K562 (cell line): ENCODE data around the gene PFN3. TPM values are rescaled to one million over a fixed set of nuclear protein-coding genes. Genes with fewer than 3 reads are reported as not detected.

ENCODE experiments used
- CBFA2T2 ChIP-seq: fragments of 450-650 bp; conservative IDR thresholded peaks from 2 replicates; pipeline ENCODE4 v1.6.1; 2017; ENCODE audit warnings: mild to moderate bottlenecking
- DACH1 ChIP-seq: fragments of 450-650 bp; IDR thresholded peaks from 2 replicates; pipeline ENCODE4 v1.6.1; 2018; ENCODE audit not compliant: partially characterized antibody
- E2F5 ChIP-seq: sonication (generic); formaldehyde crosslinking; IDR thresholded peaks from 2 replicates; pipeline ENCODE4 v1.8.0; 2022; ENCODE audit warnings: mild to moderate bottlenecking, missing genetic modification reagents
- E2F8 ChIP-seq: fragments of 450-650 bp; IDR thresholded peaks from 2 replicates; pipeline ENCODE4 v1.7.1; 2018; ENCODE audit warnings: mild to moderate bottlenecking, low read depth; ENCODE audit not compliant: partially characterized antibody
- JUN ChIP-seq, 2 experiments: sonication (generic) in 1 of 2; formaldehyde crosslinking in 1 of 2; IDR thresholded peaks; 2 replicates each; pipeline versions ENCODE4 v1.6.1 to v1.8.0; 2012 to 2022; ENCODE audit warnings: borderline replicate concordance in 2 of 2, mild to moderate bottlenecking in 2 of 2, improper control_type of control experiment in 1 of 2, low read depth in 1 of 2, low read length in 1 of 2, missing genetic modification reagents in 1 of 2
- KDM1A ChIP-seq, 2 experiments: fragments of 450-650 bp; IDR thresholded peaks; 2 replicates each; pipeline ENCODE4 v1.6.1; 2016; ENCODE audit warnings: mild to moderate bottlenecking in 2 of 2
- PHB2 ChIP-seq: fragments of 450-650 bp; IDR thresholded peaks from 2 replicates; pipeline ENCODE4 v1.6.1; 2017; ENCODE audit warnings: low read depth
- SMARCC2 ChIP-seq: fragments of 450-650 bp; IDR thresholded peaks from 2 replicates; pipeline ENCODE4 v1.6.1; 2017; ENCODE audit warnings: antibody characterized with exemption, moderate library complexity, mild to moderate bottlenecking, low read depth
- SREBF1 ChIP-seq: fragments of 150-350 bp; IDR thresholded peaks from 2 replicates; pipeline ENCODE4 v1.6.1; 2014; ENCODE audit warnings: antibody characterized with exemption, low read depth, low read length, borderline replicate concordance
- SRSF1 ChIP-seq: fragments of 200-400 bp; formaldehyde crosslinking; IDR thresholded peaks from 2 replicates; pipeline ENCODE4 v1.6.1; 2017; ENCODE audit warnings: mild to moderate bottlenecking, low read depth, low read length, moderate library complexity
- STAG1 ChIP-seq: sonication (generic); formaldehyde crosslinking; IDR thresholded peaks from 2 replicates; pipeline ENCODE4 v1.5.0; 2020; ENCODE audit warnings: missing genetic modification reagents, borderline replicate concordance
- STAT5B ChIP-seq: fragments of 250-450 bp; sonication (Bioruptor Pico); IDR thresholded peaks from 2 replicates; pipeline ENCODE4 v1.8.0; 2021; ENCODE audit warnings: mild to moderate bottlenecking, inconsistent platforms
- TCF3 ChIP-seq: sonication (generic); formaldehyde crosslinking; IDR thresholded peaks from 2 replicates; pipeline ENCODE4 v1.4.0; 2020; ENCODE audit warnings: mild to moderate bottlenecking, missing genetic modification reagents
- TSHZ1 ChIP-seq: fragments of 250-450 bp; sonication (Bioruptor Pico); IDR thresholded peaks from 2 replicates; pipeline ENCODE4 v1.4.0; 2020; ENCODE audit warnings: mild to moderate bottlenecking, moderate library complexity
- ZBTB11 ChIP-seq, 3 experiments: fragments of 200-800 bp in 1 of 3; fragments of 250-450 bp in 1 of 3; fragments of 450-650 bp in 1 of 3; sonication (Bioruptor Pico) in 1 of 3; sonication (Bioruptor generic) in 1 of 3; formaldehyde crosslinking in 1 of 3; IDR thresholded peaks; 2 replicates each; pipeline versions ENCODE4 v1.6.1 to v1.8.0; 2016 to 2022; ENCODE audit warnings: mild to moderate bottlenecking in 2 of 3, missing genetic modification characterization in 2 of 3, missing compliant biosample characterization in 1 of 3, moderate library complexity in 1 of 3
- ZBTB7A ChIP-seq: IDR thresholded peaks from 2 replicates; pipeline ENCODE4 v1.6.1; 2011; ENCODE audit warnings: low read depth, mild to moderate bottlenecking, low read length, moderate library complexity, borderline replicate concordance; ENCODE audit not compliant: control insufficient read depth
- polyA plus RNA-seq, 8 experiments: library from polyadenylated mRNA; depleted of rRNA in 4 of 8; stranded (reverse) in 5 of 8; unstranded in 3 of 8; fragments of >200 nt; fragmentation: Nextera tagmentation in 2 of 8; fragmentation: Illumina TruSeq in 1 of 8; extraction: Ambion mirVana in 2 of 8; extraction: Trizol in 1 of 8; gene quantifications; 2 replicates each; pipeline versions ENCODE4 v1.2.1 to v1.2.3, GENCODE V29; 2011 to 2014; ENCODE audit warnings: inconsistent platforms in 1 of 8, missing spikeins in 1 of 8
- total RNA-seq, 7 experiments: library from RNA; depleted of rRNA in 6 of 7; stranded (reverse); fragments of >200 nt in 6 of 7; fragmentation: Illumina TruSeq in 2 of 7; extraction: Trizol in 2 of 7; gene quantifications; 2 replicates each; pipeline versions ENCODE4 v1.2.1 to v1.2.3, GENCODE V29; 2011 to 2021; ENCODE audit warnings: low replicate concordance in 1 of 7

The PFN3 gene
- total and polyA plus RNA-seq, 9 of the 15 experiments (the other 6 are each of a cell fraction or from before 2014, with no cell fraction given), result not detected

- TF ChIP-seq ZBTB11 (CRISPR knock-in tag; IDR thresholded peaks at IDR 0.05), result peak in 1 of 3 experiments; percentile 48; a peak in 1 of 6 replicates
- peak; percentile 59; the same call in 1 of the 2 replicates for TF ChIP-seq JUN (IDR thresholded peaks at IDR 0.05; ENCODE audit: borderline replicate concordance, low read depth, low read length)
- peak; percentile 89; the same call in 1 of the 2 replicates for TF ChIP-seq JUN (CRISPR knock-in tag; IDR thresholded peaks at IDR 0.05; ENCODE audit: borderline replicate concordance)
- no peak for TF ChIP-seq SMARCC2
- no peak for TF ChIP-seq E2F8
- TF ChIP-seq SRSF1, result no peak
- no peak for TF ChIP-seq DACH1
- peak; percentile 34; the same call in 1 of the 2 replicates for TF ChIP-seq STAG1 (CRISPR knock-in tag)
- peak; percentile 44; the same call in 1 of the 2 replicates for TF ChIP-seq ZBTB7A
- TF ChIP-seq STAT5B, result no peak
- TF ChIP-seq E2F5, result peak; percentile 63; the same call in 1 of the 2 replicates
- TF ChIP-seq PHB2, result no peak
- TF ChIP-seq CBFA2T2, result no peak
- 0 out of 2 replicates have a peak, but pooled peaks have one; percentile 30 for TF ChIP-seq TCF3 (CRISPR knock-in tag)
- TF ChIP-seq SREBF1, result no peak
- no peak for TF ChIP-seq TSHZ1 (CRISPR knock-in tag)
- TF ChIP-seq KDM1A (IDR thresholded peaks at IDR 0.05), result no peak
These were observed 33.1 kb downstream of the PFN3 start (continued) for GRCh38 chr5:177367323-177367848.
